Liver (tissue), 9 donors: ENCODE data around the gene CSKMT. TPM values are rescaled to one million over a fixed set of nuclear protein-coding genes. Genes with fewer than 3 reads are reported as not detected.

Source experiments
- DNase-seq: peaks from one replicate; pipeline ENCODE4 v3.0.0-alpha.2; 2017; ENCODE audit warnings: low spot score
- H3K27ac ChIP-seq, 2 donors: one replicate each; pipeline ENCODE4 v1.7.0; 2013; ENCODE audit warnings: inconsistent platforms in 2 of 2, low read length in 2 of 2, control low read depth in 1 of 2, low read depth in 1 of 2, mild to moderate bottlenecking in 1 of 2
- H3K27me3 ChIP-seq, 4 donors: one replicate each; pipeline versions ENCODE4 v1.6.1 to v1.7.0; 2013; ENCODE audit warnings: low read length in 3 of 4, inconsistent platforms in 1 of 4, mild to moderate bottlenecking in 1 of 4, moderate library complexity in 1 of 4; ENCODE audit not compliant: control insufficient read depth in 4 of 4, insufficient read depth in 4 of 4
- H3K36me3 ChIP-seq, 4 donors: one replicate each; pipeline versions ENCODE4 v1.6.1 to v1.7.0; 2013; ENCODE audit warnings: low read length in 3 of 4, mild to moderate bottlenecking in 3 of 4, low read depth in 1 of 4, moderate library complexity in 1 of 4; ENCODE audit not compliant: control insufficient read depth in 4 of 4, insufficient read depth in 3 of 4
- H3K4me1 ChIP-seq, 4 donors: one replicate each; pipeline versions ENCODE4 v1.6.1 to v1.7.0; 2013; ENCODE audit warnings: low read length in 3 of 4, mild to moderate bottlenecking in 3 of 4, moderate library complexity in 1 of 4; ENCODE audit not compliant: control insufficient read depth in 4 of 4, insufficient read depth in 4 of 4
- H3K4me3 ChIP-seq, 3 donors: one replicate each; pipeline versions ENCODE4 v1.6.1 to v1.7.0; 2013; ENCODE audit warnings: low read length in 3 of 3, control low read depth in 1 of 3, low read depth in 1 of 3, mild to moderate bottlenecking in 1 of 3
- H3K9ac ChIP-seq, 2 donors: one replicate each; pipeline ENCODE4 v1.7.0; 2013; ENCODE audit warnings: low read length in 2 of 2, mild to moderate bottlenecking in 2 of 2, moderate library complexity in 2 of 2, control low read depth in 1 of 2, low read depth in 1 of 2
- H3K9me3 ChIP-seq, 4 donors: one replicate each; pipeline versions ENCODE4 v1.6.1 to v1.7.0; 2013; ENCODE audit warnings: low read length in 3 of 4; ENCODE audit not compliant: control insufficient read depth in 4 of 4
- CTCF ChIP-seq: fragments of 150-350 bp; IDR thresholded peaks from 2 replicates; pipeline ENCODE4 v1.5.1; 2017; ENCODE audit warnings: improper control_type of control experiment, low read depth, low read length; ENCODE audit not compliant: missing input control
- EGR1 ChIP-seq, 2 donors: IDR thresholded peaks; 2 replicates each; pipeline ENCODE4 v1.6.1; 2016 to 2018; ENCODE audit warnings: antibody characterized with exemption in 2 of 2, low read depth in 2 of 2
- FOXA1 ChIP-seq: IDR thresholded peaks from 2 replicates; pipeline ENCODE4 v1.6.1; 2016; ENCODE audit warnings: antibody characterized with exemption
- FOXA2 ChIP-seq: IDR thresholded peaks from 2 replicates; pipeline ENCODE4 v1.6.1; 2016; ENCODE audit warnings: antibody characterized with exemption
- GABPA ChIP-seq, 2 donors: IDR thresholded peaks in 1 of 2; conservative IDR thresholded peaks in 1 of 2; 2 replicates each; pipeline ENCODE4 v1.6.1; 2016; ENCODE audit warnings: antibody characterized with exemption in 2 of 2, mild to moderate bottlenecking in 1 of 2, moderate library complexity in 1 of 2
- HNF4A ChIP-seq, 2 donors: conservative IDR thresholded peaks; 2 replicates each; pipeline ENCODE4 v1.6.1; 2016; ENCODE audit warnings: antibody characterized with exemption in 2 of 2, mild to moderate bottlenecking in 2 of 2
- HNF4G ChIP-seq: IDR thresholded peaks from 2 replicates; pipeline ENCODE4 v1.6.1; 2016; ENCODE audit warnings: antibody characterized with exemption
- JUND ChIP-seq, 2 donors: IDR thresholded peaks; 2 replicates each; pipeline ENCODE4 v1.6.1; 2016; ENCODE audit warnings: antibody characterized with exemption in 2 of 2
- NR2F2 ChIP-seq: IDR thresholded peaks from 2 replicates; pipeline ENCODE4 v1.6.1; 2016; ENCODE audit warnings: antibody characterized with exemption
- RAD21 ChIP-seq, 2 donors: IDR thresholded peaks; 2 replicates each; pipeline ENCODE4 v1.6.1; 2016; ENCODE audit warnings: antibody characterized with exemption in 2 of 2, mild to moderate bottlenecking in 2 of 2
- REST ChIP-seq: IDR thresholded peaks from 2 replicates; pipeline ENCODE4 v1.6.1; 2016; ENCODE audit warnings: antibody characterized with exemption, mild to moderate bottlenecking
- RXRA ChIP-seq, 2 donors: IDR thresholded peaks; 2 replicates each; pipeline ENCODE4 v1.6.1; 2017 to 2018; ENCODE audit warnings: antibody characterized with exemption in 2 of 2, mild to moderate bottlenecking in 1 of 2
- SP1 ChIP-seq: IDR thresholded peaks from 2 replicates; pipeline ENCODE4 v1.6.1; 2018; ENCODE audit warnings: antibody characterized with exemption, mild to moderate bottlenecking
- TAF1 ChIP-seq: conservative IDR thresholded peaks from 2 replicates; pipeline ENCODE4 v1.6.1; 2016; ENCODE audit warnings: antibody characterized with exemption, mild to moderate bottlenecking
- YY1 ChIP-seq: IDR thresholded peaks from 2 replicates; pipeline ENCODE4 v1.6.1; 2016; ENCODE audit warnings: antibody characterized with exemption, mild to moderate bottlenecking
- WGBS: extraction: QIAGEN DNeasy Blood & Tissue Kit; methylation state at CpG from one replicate; pipeline ENCODE4 v1.1.7; 2013; 5-methylcytosine and 5-hydroxymethylcytosine counted together
- polyA plus RNA-seq, 2 donors: library from polyadenylated mRNA; stranded (reverse) in 1 of 2; unstranded in 1 of 2; fragments of 200-250 nt in 1 of 2; fragments of >200 nt in 1 of 2; fragmentation: Nextera tagmentation in 1 of 2; extraction: Ambion mirVana in 1 of 2; gene quantifications; one replicate each; pipeline versions ENCODE4 v1.2.1 to v1.2.3, GENCODE V29; 2013 to 2015
- total RNA-seq, 2 donors: library from RNA; depleted of rRNA; stranded (reverse); fragments of >200 nt; gene quantifications; one replicate each; pipeline ENCODE4 v1.2.3, GENCODE V29; 2014
- TF ChIP-seq, protein P1 (sequence below): IDR thresholded peaks from 2 replicates; pipeline ENCODE4 v1.6.1; 2016; ENCODE audit warnings: antibody characterized with exemption
- TF ChIP-seq, protein P2 (sequence below): IDR thresholded peaks from 2 replicates; pipeline ENCODE4 v1.6.1; 2016; ENCODE audit warnings: antibody characterized with exemption
- donor health status: healthy.
- donor health status: healthy.
- donor health status: healthy.
- donor health status: healthy.
- donor health status: healthy.

Gene CSKMT
- total and polyA plus RNA-seq, 4 donors = 1.8 to 2.5 (median 2.3) TPM

GRCh38 chr11:62627713-62628112 is 37.4 kb upstream of the CSKMT start:
- Histone ChIP-seq H3K36me3 (peaks cover 36 to 73% (median 68%) of the 10 kb centered on the region in 4 donors), H3K4me1 (peaks cover 0 to under 1% (median 0%) of the 10 kb centered on the region in 4 donors), H3K27me3 (no peaks in the 10 kb centered on the region), H3K9me3 (no peaks in the 10 kb centered on the region), H3K27ac (no peak overlapping the region), H3K9ac (no peak overlapping the region), H3K4me3 (no peak overlapping the region)
- 90% methylated on average over 3 of the region's 3 CpGs for WGBS
- TF ChIP-seq RXRA (IDR thresholded peaks at IDR 0.05) (no peak), JUND (IDR thresholded peaks at IDR 0.05) (no peak), FOXA1 (no peak), SP1 (no peak), CTCF (no peak), HNF4A (conservative IDR thresholded peaks at IDR 0.05) (no peak), YY1 (no peak), NR2F2 (no peak), REST (no peak), GABPA (IDR thresholded peaks at IDR 0.05 in 1 of 2, conservative IDR thresholded peaks at IDR 0.05 in 1 of 2) (no peak), RAD21 (IDR thresholded peaks at IDR 0.05) (no peak), EGR1 (IDR thresholded peaks at IDR 0.05; ENCODE audit: low read depth in 2 of 2) (no peak), FOXA2 (no peak), HNF4G (no peak)
- TF ChIP-seq, protein P1, sequence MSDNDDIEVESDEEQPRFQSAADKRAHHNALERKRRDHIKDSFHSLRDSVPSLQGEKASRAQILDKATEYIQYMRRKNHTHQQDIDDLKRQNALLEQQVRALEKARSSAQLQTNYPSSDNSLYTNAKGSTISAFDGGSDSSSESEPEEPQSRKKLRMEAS = no peak
- TF ChIP-seq, protein P2, sequence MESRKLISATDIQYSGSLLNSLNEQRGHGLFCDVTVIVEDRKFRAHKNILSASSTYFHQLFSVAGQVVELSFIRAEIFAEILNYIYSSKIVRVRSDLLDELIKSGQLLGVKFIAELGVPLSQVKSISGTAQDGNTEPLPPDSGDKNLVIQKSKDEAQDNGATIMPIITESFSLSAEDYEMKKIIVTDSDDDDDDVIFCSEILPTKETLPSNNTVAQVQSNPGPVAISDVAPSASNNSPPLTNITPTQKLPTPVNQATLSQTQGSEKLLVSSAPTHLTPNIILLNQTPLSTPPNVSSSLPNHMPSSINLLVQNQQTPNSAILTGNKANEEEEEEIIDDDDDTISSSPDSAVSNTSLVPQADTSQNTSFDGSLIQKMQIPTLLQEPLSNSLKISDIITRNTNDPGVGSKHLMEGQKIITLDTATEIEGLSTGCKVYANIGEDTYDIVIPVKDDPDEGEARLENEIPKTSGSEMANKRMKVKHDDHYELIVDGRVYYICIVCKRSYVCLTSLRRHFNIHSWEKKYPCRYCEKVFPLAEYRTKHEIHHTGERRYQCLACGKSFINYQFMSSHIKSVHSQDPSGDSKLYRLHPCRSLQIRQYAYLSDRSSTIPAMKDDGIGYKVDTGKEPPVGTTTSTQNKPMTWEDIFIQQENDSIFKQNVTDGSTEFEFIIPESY = no peak
- no peak for DNase-seq

- Histone ChIP-seq H3K36me3 (peaks cover 40 to 78% (median 74%) of the 10 kb centered on the region in 4 donors), H3K4me3 (no peak overlapping the region), H3K27me3 (no peaks in the 10 kb centered on the region), H3K9me3 (no peaks in the 10 kb centered on the region), H3K27ac (no peak overlapping the region), H3K9ac (no peak overlapping the region), H3K4me1 (no peaks in the 10 kb centered on the region)
- TF ChIP-seq YY1 = no peak
- TF ChIP-seq RAD21 (IDR thresholded peaks at IDR 0.05) = no peak
- no peak for TF ChIP-seq GABPA (IDR thresholded peaks at IDR 0.05 in 1 of 2, conservative IDR thresholded peaks at IDR 0.05 in 1 of 2)
- TF ChIP-seq NR2F2 = no peak
- no peak for TF ChIP-seq FOXA1
- no peak for TF ChIP-seq JUND (IDR thresholded peaks at IDR 0.05)
- no peak for TF ChIP-seq CTCF
- TF ChIP-seq HNF4A (conservative IDR thresholded peaks at IDR 0.05) = no peak
- TF ChIP-seq RXRA (IDR thresholded peaks at IDR 0.05) = no peak
- TF ChIP-seq HNF4G = no peak
- TF ChIP-seq TAF1 = no peak
- no peak for TF ChIP-seq REST
- no peak for TF ChIP-seq FOXA2
- 86% methylated on average over 6 of the region's 6 CpGs for WGBS
- no peak for DNase-seq
These were observed 32.6 kb upstream of the CSKMT start for GRCh38 chr11:62632492-62632891.
